NCI-H774 (cell line): ENCODE results near the gene MPIG6B.

Experiments used
- DNase-seq: peaks from one replicate; lab custom pipeline; 2025; lab: John Stamatoyannopoulos, UW

The MPIG6B gene

DNA sequence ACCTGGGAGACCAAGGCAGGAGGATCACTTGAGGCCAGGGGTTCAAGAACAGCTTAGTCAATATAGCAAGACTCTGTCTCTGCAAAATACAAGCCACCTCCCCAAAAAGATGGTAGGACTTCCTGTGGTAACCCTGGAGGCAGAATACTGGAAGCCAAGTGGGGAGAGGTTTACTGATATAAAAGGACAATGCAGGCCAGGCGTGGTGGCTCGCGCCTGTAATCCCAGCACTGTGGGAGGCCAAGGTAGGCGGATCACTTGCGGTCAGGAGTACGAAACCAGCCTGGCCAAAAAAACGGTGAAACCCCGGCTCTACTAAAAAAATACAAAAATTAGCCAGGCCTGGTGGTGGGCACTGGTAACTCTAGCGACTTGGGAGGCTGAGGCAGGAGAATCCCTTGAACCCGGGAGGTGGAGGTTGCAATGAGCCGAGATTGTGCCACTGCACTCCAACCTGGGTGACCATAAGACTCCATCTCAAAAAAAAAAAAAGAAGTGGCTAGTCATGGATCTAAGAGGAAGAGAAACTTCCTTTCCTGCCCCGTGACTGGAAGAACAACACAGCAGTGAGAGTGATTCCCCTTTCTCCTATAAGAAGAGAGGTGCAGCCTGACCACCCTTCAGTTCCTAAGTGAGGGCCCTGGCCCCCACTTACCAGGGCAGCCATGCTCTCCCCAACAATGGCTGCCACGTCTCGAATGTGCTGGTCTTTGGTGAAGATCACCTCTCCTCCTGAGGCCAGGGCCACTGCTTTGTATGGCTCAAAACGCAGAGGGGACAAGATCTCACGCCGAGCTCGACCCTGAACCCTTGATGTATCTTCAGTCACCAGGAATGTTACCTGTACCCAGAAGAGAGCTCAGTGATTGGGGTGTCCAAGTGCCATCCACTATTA, 45.4 kb downstream of the MPIG6B start:
- no peak for DNase-seq

DNA sequence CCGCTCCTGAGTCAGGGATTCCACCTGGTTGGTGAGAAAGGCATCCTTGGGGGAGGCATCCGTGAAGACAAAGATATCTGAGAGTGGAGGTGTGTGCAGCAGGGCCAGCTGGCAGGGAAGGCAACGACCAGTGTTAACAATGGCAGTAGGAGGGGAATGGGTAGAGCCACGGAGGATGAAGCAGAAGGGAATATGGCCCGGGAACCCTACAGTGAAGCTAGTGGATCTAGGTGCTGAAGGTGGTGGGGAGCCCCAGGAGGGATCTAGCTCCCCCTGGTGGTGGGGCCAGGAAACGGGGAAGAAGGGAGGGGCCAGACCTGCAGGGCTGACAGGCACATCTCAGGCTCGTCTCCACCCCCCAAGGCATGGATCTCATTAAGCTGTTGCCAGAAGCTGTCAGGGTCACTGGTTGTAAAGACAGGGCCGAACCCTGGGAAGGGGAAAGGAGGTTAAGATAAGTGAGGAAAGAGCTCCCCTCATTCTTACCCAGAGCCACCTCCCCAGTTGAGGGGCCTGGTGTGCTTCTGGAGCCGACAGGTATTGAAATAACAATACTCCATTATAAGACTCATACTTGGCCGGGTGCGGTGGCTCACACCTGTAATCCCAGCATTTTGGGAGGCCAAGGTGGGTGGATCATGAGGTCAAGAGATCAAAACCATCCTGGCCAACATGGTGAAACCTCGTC, 46.7 kb downstream of the MPIG6B start:
- peak; percentile 34 for DNase-seq

DNA sequence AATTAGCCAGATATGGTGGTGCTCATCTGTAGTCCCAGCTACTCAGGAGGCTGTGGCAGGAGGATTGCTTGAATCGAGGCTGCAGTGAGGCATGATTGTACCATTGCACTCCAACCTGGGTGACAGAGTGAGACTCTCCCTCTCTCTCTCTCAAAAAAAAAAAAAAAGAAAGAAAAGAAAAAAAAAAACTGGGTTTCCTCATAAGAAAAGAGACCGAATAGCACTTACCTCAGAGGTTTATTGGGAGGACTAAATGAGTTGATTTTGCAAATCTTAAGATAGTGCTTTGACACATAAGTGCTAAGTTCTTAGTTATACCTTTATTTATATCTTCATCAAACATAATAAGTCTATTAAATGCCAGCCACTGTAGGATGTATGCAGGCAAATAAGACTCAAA, 47.7 kb downstream of the MPIG6B start:
- DNase-seq, result no peak

DNA sequence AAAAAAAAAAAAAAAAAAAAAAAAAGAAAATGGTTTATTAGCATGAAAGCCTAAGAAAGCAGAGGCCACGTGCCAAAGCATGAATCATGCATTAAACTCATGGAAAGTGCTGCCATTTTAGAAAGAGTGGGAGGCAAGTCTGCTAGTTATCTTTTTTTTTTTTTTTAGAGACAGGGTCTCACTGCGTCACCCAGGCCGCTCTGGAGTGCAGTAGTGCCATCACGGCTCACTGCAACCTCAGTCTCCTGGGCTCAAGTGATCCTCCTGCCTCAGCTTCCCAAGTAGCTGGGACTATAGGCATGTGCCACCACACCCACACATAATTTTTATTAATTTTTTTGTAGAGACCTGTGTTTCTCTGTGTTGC, 48.8 kb downstream of the MPIG6B start:
- DNase-seq, result no peak

DNA sequence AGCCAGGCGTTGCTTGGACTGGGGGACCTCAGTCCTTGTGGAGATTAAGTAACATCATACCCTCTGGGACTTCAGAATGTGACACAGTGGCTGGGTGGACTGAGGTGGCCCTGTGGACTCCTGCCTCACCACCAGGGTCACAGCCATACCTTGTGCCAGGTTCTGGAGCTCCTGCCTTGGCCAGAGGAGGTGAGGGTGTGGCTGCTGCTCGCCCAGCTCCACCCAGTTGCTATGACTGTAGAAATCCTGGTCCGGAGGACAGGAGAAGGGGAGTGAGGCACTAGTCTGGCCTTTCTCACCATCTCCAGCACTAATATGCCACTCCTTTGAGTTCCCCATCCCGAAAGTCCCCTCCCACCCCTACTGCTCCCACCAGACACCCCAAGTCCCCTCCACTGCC, 52.0 kb downstream of the MPIG6B start:
- no peak for DNase-seq

DNA sequence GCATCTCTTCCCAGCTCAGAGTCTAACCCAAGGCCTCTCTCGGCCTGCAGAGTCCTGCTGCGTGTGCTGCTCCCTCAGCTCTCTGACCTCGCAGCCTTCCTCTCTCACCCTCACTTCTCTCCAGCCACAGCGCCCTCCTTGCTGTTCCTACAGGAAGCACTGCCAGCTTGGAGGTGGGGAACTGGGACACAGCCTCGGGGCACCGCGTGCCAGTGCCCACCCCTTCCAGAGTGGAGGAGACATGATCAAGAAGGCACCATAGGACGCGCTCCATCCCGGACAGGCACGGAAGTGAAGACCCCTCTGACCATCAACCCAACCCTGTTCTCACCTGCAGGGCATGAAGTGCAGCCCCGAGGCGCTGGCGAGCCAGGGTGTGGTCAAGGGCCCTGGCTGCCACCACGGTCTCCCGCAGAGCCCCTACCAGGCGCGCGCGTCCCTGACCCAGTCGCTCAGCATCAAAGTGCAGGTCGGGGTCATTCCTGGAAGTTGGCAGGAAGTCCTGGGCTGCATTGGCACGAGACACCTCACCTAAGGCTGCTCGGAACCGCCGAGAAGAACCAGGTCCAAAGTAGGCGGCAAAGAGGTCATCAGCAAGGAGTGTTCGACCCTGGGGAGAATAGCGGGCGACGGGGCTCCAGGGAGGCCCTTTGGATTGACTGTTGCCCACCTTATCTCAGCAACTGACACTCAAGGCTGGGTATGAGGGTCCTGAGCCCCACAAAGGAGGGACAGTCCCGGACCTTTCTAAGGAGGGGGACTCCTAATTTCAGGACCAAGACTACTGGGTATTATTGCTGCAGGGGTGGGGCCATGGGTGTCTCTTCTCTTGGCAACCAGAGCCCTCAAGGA, 52.7 kb downstream of the MPIG6B start:
- no peak for DNase-seq
